Choroid plexus epithelial cell (primary cell): Measurements from ENCODE around the gene TNFAIP2.

Source experiments
- DNase-seq: peaks from one replicate; pipeline ENCODE4 v3.0.0-alpha.2; 2010; ENCODE audit warnings: low read depth
- H3K4me3 ChIP-seq: 2 replicates; pipeline ENCODE4 v1.5.1; 2011; ENCODE audit warnings: low read depth, mild to moderate bottlenecking, control low read depth, low read length, moderate library complexity
- TF ChIP-seq, protein P1 (sequence below): conservative IDR thresholded peaks from 2 replicates; pipeline ENCODE4 v1.5.1; 2011; ENCODE audit warnings: low read depth, mild to moderate bottlenecking, control low read depth, inconsistent platforms, low read length, moderate library complexity

The TNFAIP2 gene

GRCh38 chr14:103095210-103095778, 28.0 kb upstream of the TNFAIP2 start:
- TF ChIP-seq, protein P1, sequence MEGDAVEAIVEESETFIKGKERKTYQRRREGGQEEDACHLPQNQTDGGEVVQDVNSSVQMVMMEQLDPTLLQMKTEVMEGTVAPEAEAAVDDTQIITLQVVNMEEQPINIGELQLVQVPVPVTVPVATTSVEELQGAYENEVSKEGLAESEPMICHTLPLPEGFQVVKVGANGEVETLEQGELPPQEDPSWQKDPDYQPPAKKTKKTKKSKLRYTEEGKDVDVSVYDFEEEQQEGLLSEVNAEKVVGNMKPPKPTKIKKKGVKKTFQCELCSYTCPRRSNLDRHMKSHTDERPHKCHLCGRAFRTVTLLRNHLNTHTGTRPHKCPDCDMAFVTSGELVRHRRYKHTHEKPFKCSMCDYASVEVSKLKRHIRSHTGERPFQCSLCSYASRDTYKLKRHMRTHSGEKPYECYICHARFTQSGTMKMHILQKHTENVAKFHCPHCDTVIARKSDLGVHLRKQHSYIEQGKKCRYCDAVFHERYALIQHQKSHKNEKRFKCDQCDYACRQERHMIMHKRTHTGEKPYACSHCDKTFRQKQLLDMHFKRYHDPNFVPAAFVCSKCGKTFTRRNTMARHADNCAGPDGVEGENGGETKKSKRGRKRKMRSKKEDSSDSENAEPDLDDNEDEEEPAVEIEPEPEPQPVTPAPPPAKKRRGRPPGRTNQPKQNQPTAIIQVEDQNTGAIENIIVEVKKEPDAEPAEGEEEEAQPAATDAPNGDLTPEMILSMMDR = no peak

DNA sequence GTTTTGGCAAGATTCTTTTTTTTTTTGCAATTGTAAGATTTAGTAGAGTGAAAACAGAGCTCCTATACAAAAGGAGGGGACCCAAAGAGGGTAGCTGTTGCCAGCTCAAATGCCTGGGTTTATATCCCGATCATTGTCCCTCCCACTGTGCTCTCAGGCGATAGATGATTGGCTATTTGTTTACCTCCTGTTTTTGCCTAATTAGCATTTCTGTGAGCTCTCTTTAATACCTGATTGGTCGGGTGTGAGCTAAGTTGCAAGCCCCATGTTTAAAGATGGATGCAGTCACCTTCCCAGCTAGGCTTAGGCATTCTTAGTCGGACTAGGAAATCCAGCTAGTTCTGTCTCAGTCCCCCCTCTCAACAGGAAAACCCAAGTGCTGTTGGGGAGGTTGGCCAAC, 26.9 kb upstream of the TNFAIP2 start:
- TF ChIP-seq, protein P1 = no peak
- H3K4me3 ChIP-seq = no peak overlapping the region

More at GRCh38 chr14:103095210-103095778, 28.0 kb upstream of the TNFAIP2 start:
- no peak for DNase-seq
- H3K4me3 ChIP-seq = no peak overlapping the region

GRCh38 chr14:103097244-103097993, 25.8 kb upstream of the TNFAIP2 start:
- no peak for DNase-seq
- TF ChIP-seq, protein P1 = no peak
- H3K4me3 ChIP-seq = no peak overlapping the region

More for the DNA sequence above, 26.9 kb upstream of the TNFAIP2 start:
- DNase-seq = no peak

GRCh38 chr14:103097994-103098957, 25.0 kb upstream of the TNFAIP2 start:
- TF ChIP-seq, protein P1 = no peak
- no peak for DNase-seq
- no peak overlapping the region for H3K4me3 ChIP-seq

- no peak overlapping the region for H3K4me3 ChIP-seq
- TF ChIP-seq, protein P1 = no peak
- no peak for DNase-seq
Observed at GRCh38 chr14:103099081-103099732, 24.1 kb upstream of the TNFAIP2 start.

GRCh38 chr14:103099733-103100280, 23.5 kb upstream of the TNFAIP2 start:
- H3K4me3 ChIP-seq = no peak overlapping the region
- no peak for DNase-seq
- TF ChIP-seq, protein P1 = no peak
